DND-41 (cell line): ENCODE results near the gene RAI14.

Experiments
- EZH2 ChIP-seq: IDR thresholded peaks from 3 replicates; pipeline ENCODE4 v1.6.1; 2012; ENCODE audit warnings: borderline replicate concordance, low read depth, mild to moderate bottlenecking, moderate library complexity, low read length, inconsistent platforms; ENCODE audit not compliant: severe bottlenecking
- TF ChIP-seq, protein P1 (sequence below): IDR thresholded peaks from 2 replicates; pipeline ENCODE4 v1.5.1; 2012; ENCODE audit warnings: borderline replicate concordance, low read length, moderate library complexity, mild to moderate bottlenecking; ENCODE audit not compliant: poor library complexity, severe bottlenecking; ENCODE audit errors: extremely low read depth

- no peak for TF ChIP-seq EZH2
- TF ChIP-seq, protein P1, sequence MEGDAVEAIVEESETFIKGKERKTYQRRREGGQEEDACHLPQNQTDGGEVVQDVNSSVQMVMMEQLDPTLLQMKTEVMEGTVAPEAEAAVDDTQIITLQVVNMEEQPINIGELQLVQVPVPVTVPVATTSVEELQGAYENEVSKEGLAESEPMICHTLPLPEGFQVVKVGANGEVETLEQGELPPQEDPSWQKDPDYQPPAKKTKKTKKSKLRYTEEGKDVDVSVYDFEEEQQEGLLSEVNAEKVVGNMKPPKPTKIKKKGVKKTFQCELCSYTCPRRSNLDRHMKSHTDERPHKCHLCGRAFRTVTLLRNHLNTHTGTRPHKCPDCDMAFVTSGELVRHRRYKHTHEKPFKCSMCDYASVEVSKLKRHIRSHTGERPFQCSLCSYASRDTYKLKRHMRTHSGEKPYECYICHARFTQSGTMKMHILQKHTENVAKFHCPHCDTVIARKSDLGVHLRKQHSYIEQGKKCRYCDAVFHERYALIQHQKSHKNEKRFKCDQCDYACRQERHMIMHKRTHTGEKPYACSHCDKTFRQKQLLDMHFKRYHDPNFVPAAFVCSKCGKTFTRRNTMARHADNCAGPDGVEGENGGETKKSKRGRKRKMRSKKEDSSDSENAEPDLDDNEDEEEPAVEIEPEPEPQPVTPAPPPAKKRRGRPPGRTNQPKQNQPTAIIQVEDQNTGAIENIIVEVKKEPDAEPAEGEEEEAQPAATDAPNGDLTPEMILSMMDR: no peak
Measured at GRCh38 chr5:34680896-34681295, 24.8 kb downstream of the RAI14 start.
